Fibroblast of lung (primary cell): ENCODE data around the gene EBF3.

Experiments
- CTCF ChIP-seq, 2 donors: IDR thresholded peaks in 1 of 2; conservative IDR thresholded peaks in 1 of 2; 1 replicate in 1 of 2; 2 replicates in 1 of 2; pipeline ENCODE4 v1.5.1; 2011 to 2012; ENCODE audit warnings: low read length in 2 of 2, control low read depth in 1 of 2, inconsistent platforms in 1 of 2, low read depth in 1 of 2, mild to moderate bottlenecking in 1 of 2
- EZH2 ChIP-seq: IDR thresholded peaks from 2 replicates; pipeline ENCODE4 v1.5.1; 2012; ENCODE audit warnings: low read length, control low read depth, mild to moderate bottlenecking; ENCODE audit errors: missing control alignments

GRCh38 chr10:129883626-129884397 is 80.3 kb downstream of the EBF3 start:
- TF ChIP-seq CTCF (conservative IDR thresholded peaks at IDR 0.05 in 1 of 2, IDR thresholded peaks at IDR 0.05 in 1 of 2; ENCODE audit: low read depth in 1 of 2, low read length in 2 of 2) (no peak), EZH2 (no peak)
